CD14-positive monocyte (primary cell): ENCODE measurements around the gene IQUB. TPM values are rescaled to one million over a fixed set of nuclear protein-coding genes. Genes with fewer than 3 reads are reported as not detected.

Source experiments
- DNase-seq, 3 donors: peaks; one replicate each; pipeline ENCODE4 v3.0.0-alpha.2; 2011 to 2022
- H2AFZ ChIP-seq: 2 replicates; pipeline ENCODE4 v1.6.0; 2012; ENCODE audit warnings: mild to moderate bottlenecking, low read depth, low read length, inconsistent platforms; ENCODE audit not compliant: insufficient read depth, poor library complexity, severe bottlenecking
- H3K27ac ChIP-seq, 2 donors: 1 replicate in 1 of 2; 2 replicates in 1 of 2; pipeline ENCODE4 v1.5.1; 2012 to 2013; ENCODE audit warnings: low read length in 2 of 2, control low read depth in 1 of 2, inconsistent platforms in 1 of 2, low read depth in 1 of 2, mild to moderate bottlenecking in 1 of 2
- H3K27me3 ChIP-seq, 2 donors: one replicate each; pipeline versions ENCODE4 v1.6.0 to v1.6.1; 2011 to 2013; ENCODE audit warnings: low read length in 2 of 2; ENCODE audit not compliant: control insufficient read depth in 2 of 2, insufficient read depth in 2 of 2
- H3K36me3 ChIP-seq, 2 donors: replicated peaks in 1 of 2; 1 replicate in 1 of 2; 2 replicates in 1 of 2; pipeline versions ENCODE4 v1.5.1 to v1.6.1; 2012 to 2013; ENCODE audit warnings: low read length in 2 of 2, control low read depth in 1 of 2, inconsistent platforms in 1 of 2, mild to moderate bottlenecking in 1 of 2; ENCODE audit not compliant: insufficient read depth in 2 of 2, control insufficient read depth in 1 of 2
- H3K4me1 ChIP-seq, 2 donors: 1 replicate in 1 of 2; 2 replicates in 1 of 2; pipeline versions ENCODE4 v1.5.1 to v1.6.1; 2012 to 2013; ENCODE audit warnings: low read length in 2 of 2, control low read depth in 1 of 2, inconsistent platforms in 1 of 2, mild to moderate bottlenecking in 1 of 2, moderate library complexity in 1 of 2; ENCODE audit not compliant: insufficient read depth in 2 of 2, control insufficient read depth in 1 of 2
- H3K4me2 ChIP-seq: replicated peaks from 2 replicates; pipeline ENCODE3; 2012; ENCODE audit warnings: low read length, moderate library complexity, mild to moderate bottlenecking; ENCODE audit not compliant: poor library complexity, severe bottlenecking; ENCODE audit errors: extremely low read depth
- H3K4me3 ChIP-seq, 3 experiments: fragments of 200-600 bp in 1 of 3; sonication (generic) in 1 of 3; replicated peaks in 1 of 3; 1 replicate in 2 of 3; 2 replicates in 1 of 3; pipeline ENCODE4 v1.5.1; 2011 to 2013; ENCODE audit warnings: low read length in 3 of 3, mild to moderate bottlenecking in 3 of 3, control low read depth in 2 of 3, low read depth in 2 of 3, inconsistent platforms in 1 of 3, moderate library complexity in 1 of 3
- H3K79me2 ChIP-seq: 2 replicates; pipeline ENCODE4 v1.6.0; 2012; ENCODE audit warnings: mild to moderate bottlenecking, control low read depth, inconsistent platforms, low read length, moderate library complexity; ENCODE audit not compliant: insufficient read depth
- H3K9ac ChIP-seq: 2 replicates; pipeline ENCODE4 v1.6.0; 2017; ENCODE audit warnings: low read length, mild to moderate bottlenecking; ENCODE audit not compliant: insufficient read depth, poor library complexity, severe bottlenecking
- H3K9me3 ChIP-seq, 2 donors: replicated peaks in 1 of 2; 1 replicate in 1 of 2; 2 replicates in 1 of 2; pipeline versions ENCODE4 v1.5.1 to v1.6.1; 2012 to 2013; ENCODE audit warnings: low read length in 2 of 2, control low read depth in 1 of 2; ENCODE audit not compliant: control insufficient read depth in 1 of 2, insufficient read depth in 1 of 2
- H4K20me1 ChIP-seq: 2 replicates; pipeline ENCODE4 v1.6.0; 2012; ENCODE audit warnings: mild to moderate bottlenecking, low read length, control low read depth, moderate library complexity; ENCODE audit not compliant: insufficient read depth
- H3K27ac Mint-ChIP-seq, 7 donors: one replicate each; pipeline ENCODE4 v1.8.0; 2020; ENCODE audit warnings: mild to moderate bottlenecking in 7 of 7, mixed read lengths in 7 of 7, moderate library complexity in 6 of 7, inconsistent platforms in 2 of 7
- H3K27me3 Mint-ChIP-seq, 3 donors: one replicate each; pipeline ENCODE4 v1.8.0; 2021 to 2022; ENCODE audit warnings: low read depth in 3 of 3, mild to moderate bottlenecking in 3 of 3, mixed read lengths in 3 of 3, moderate library complexity in 3 of 3, inconsistent platforms in 1 of 3
- H3K36me3 Mint-ChIP-seq, 2 donors: one replicate each; pipeline ENCODE4 v1.8.0; 2020; ENCODE audit warnings: mixed read lengths in 2 of 2, inconsistent platforms in 1 of 2, mild to moderate bottlenecking in 1 of 2
- H3K4me1 Mint-ChIP-seq: one replicate; pipeline ENCODE4 v1.8.0; 2020; ENCODE audit warnings: mild to moderate bottlenecking, mixed read lengths
- H3K4me3 Mint-ChIP-seq, 2 donors: one replicate each; pipeline ENCODE4 v1.8.0; 2020; ENCODE audit warnings: mild to moderate bottlenecking in 2 of 2, mixed read lengths in 2 of 2, moderate library complexity in 1 of 2
- H3K9me3 Mint-ChIP-seq, 7 donors: one replicate each; pipeline ENCODE4 v1.8.0; 2020 to 2022; ENCODE audit warnings: mixed read lengths in 7 of 7, mild to moderate bottlenecking in 6 of 7, moderate library complexity in 6 of 7, inconsistent platforms in 2 of 7
- CTCF ChIP-seq: fragments of 200-600 bp; IDR thresholded peaks from one replicate; pipeline ENCODE4 v1.8.0; 2022; ENCODE audit warnings: antibody characterized with exemption, mild to moderate bottlenecking
- WGBS: methylation state at CpG from one replicate; pipeline ENCODE4 v1.1.5; 2013; ENCODE audit warnings: missing lambda C conversion rate; ENCODE audit not compliant: insufficient coverage; 5-methylcytosine and 5-hydroxymethylcytosine counted together
- intact Hi-C, 2 donors: fragments of 100-400 bp; cut with micrococcal nuclease; formaldehyde crosslinking; loops; one replicate each; pipeline versions ENCODE4 v1.15.0 to v1.15.1; 2023
- polyA plus RNA-seq, 3 donors: library from polyadenylated mRNA; depleted of rRNA in 1 of 3; unstranded in 2 of 3; stranded (reverse) in 1 of 3; fragments of 300-500 nt in 2 of 3; fragments of >200 nt in 1 of 3; fragmentation: Illumina TruSeq in 2 of 3; gene quantifications; 1 replicate in 2 of 3; 2 replicates in 1 of 3; pipeline ENCODE4 v1.2.3, GENCODE V29; 2012 to 2021

Gene IQUB
- polyA plus RNA-seq, 3 donors: 0.07 TPM; not detected in 2

- no peaks in the 10 kb centered on the region for H3K9me3 Mint-ChIP-seq
- Histone ChIP-seq H3K4me2 (no peak overlapping the region), H3K27me3 (peaks cover 0 to 2% of the 10 kb centered on the region in 2 donors), H3K9ac (no peak overlapping the region), H3K4me3 (no peak overlapping the region), H4K20me1 (no peaks in the 10 kb centered on the region), H3K27ac (no peak overlapping the region), H3K4me1 (no peaks in the 10 kb centered on the region), H3K36me3 (no peaks in the 10 kb centered on the region), H3K79me2 (no peaks in the 10 kb centered on the region), H3K9me3 (no peaks in the 10 kb centered on the region), H2AFZ (no peak overlapping the region)
- intact Hi-C loops: no loop called here
- 80% methylated on average over 1 of the region's 2 CpGs for WGBS
- peaks cover 4 to 5% (median 4%) of the 10 kb centered on the region in 3 donors for H3K27me3 Mint-ChIP-seq
- H3K4me3 Mint-ChIP-seq: no peak overlapping the region
- no peak overlapping the region for H3K27ac Mint-ChIP-seq
- DNase-seq: no peak
- H3K36me3 Mint-ChIP-seq: no peaks in the 10 kb centered on the region
- no peaks in the 10 kb centered on the region for H3K4me1 Mint-ChIP-seq
- no peak for TF ChIP-seq CTCF
Observed at GRCh38 chr7:123498601-123499000, 35.8 kb downstream of the IQUB start.

GRCh38 chr7:123498031-123498430, 36.4 kb downstream of the IQUB start:
- no peaks in the 10 kb centered on the region for H3K9me3 Mint-ChIP-seq
- intact Hi-C loops: no loop called here
- TF ChIP-seq CTCF: no peak
- H3K27ac Mint-ChIP-seq: no peak overlapping the region
- Histone ChIP-seq H3K27ac (no peak overlapping the region), H2AFZ (no peak overlapping the region), H3K4me1 (no peaks in the 10 kb centered on the region), H3K9me3 (no peaks in the 10 kb centered on the region), H3K36me3 (no peaks in the 10 kb centered on the region), H3K9ac (no peak overlapping the region), H3K79me2 (no peaks in the 10 kb centered on the region), H3K4me2 (no peak overlapping the region), H3K27me3 (peaks cover 0 to 2% of the 10 kb centered on the region in 2 donors), H4K20me1 (no peaks in the 10 kb centered on the region), H3K4me3 (no peak overlapping the region)
- no peak for DNase-seq
- no peak overlapping the region for H3K4me3 Mint-ChIP-seq
- WGBS: no CpG with 5 or more reads among the region's 1 CpG
- no peaks in the 10 kb centered on the region for H3K4me1 Mint-ChIP-seq
- H3K36me3 Mint-ChIP-seq: no peaks in the 10 kb centered on the region
- H3K27me3 Mint-ChIP-seq: peaks cover 4 to 5% (median 4%) of the 10 kb centered on the region in 3 donors
